ENCODE data around the gene CKM.
A peak's percentile ranks its signal among the peaks of the same experiment; 100 is the strongest.

Gene CKM

DNA sequence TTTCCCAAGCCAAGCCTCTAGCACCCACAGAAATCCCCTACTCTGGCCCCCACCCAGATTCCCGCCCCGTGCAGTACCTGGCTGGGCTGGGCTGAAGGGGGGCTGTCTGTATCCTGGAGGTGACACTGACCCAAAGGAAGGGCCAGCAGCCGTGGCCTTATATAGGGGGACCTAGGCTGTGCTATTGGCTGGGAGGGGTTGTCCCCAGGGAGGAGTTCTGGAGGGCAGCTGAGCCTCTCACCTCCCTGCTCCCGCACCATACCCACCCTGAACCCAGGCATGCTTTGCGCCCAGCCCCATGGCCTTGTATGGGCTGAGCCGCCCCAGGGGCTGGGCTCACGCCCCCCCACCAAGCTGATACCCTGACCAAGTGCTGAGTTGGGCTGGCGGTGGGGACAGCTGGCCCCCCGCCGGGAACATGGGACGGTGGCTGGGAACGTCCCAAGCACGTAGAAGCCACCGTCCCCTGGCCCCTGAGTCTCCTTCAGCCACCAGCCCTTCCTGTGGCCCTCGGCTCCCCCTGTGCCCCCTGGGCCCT, at the start of gene CKM:
Gene CKM, minus strand, starts transcription at position 132 of the 538 bp plus-strand sequence. CDS start 3,162 bp downstream, outside the sequence.
- DNase-seq (ENCODE audit: low spot score) = no peak

DNA sequence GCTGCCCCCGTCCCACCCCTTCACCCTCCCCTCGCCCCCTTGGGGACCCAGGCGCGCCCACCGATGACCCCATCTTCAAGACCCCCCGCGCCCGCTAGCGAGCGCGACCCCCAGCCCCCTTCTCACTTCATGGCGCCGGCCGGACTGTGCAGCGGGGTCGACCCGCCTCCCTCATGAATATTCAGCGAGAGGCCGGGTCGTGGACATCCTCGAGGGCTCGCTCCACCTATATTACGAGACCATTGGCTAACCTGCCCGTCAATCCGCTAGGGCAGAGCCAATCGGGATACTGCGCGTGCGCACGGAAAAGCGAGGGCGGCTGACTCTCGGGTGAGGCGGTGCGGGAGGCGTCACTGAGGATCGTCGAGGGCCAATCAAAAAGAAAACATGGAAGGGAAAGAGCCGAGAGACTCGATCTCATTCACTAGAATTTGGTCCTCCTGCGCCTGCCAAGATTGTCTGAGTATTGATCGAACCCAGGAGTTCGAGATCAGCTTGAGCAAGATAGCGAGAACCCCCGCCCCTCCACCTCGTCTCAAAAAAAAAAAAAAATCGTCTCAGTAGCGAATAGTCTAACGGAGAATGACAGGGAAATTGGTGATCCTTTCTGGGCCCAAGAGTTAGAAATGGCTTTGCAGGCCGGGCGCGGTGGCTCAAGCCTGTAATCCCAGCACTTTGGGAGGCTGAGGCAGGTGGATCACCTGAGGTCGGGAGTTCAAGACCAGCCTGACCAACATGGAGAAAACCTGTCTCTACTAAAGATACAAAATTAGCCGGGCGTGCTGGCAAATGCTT, 47.9 kb upstream of the CKM start, which contains the start of gene ERCC2:
Gene ERCC2, minus strand, starts transcription at position 164 of the 795 bp plus-strand sequence. Its CDS starts 33 bp downstream, at position 131.
- peak; percentile 100 for DNase-seq (ENCODE audit: low spot score)

DNA sequence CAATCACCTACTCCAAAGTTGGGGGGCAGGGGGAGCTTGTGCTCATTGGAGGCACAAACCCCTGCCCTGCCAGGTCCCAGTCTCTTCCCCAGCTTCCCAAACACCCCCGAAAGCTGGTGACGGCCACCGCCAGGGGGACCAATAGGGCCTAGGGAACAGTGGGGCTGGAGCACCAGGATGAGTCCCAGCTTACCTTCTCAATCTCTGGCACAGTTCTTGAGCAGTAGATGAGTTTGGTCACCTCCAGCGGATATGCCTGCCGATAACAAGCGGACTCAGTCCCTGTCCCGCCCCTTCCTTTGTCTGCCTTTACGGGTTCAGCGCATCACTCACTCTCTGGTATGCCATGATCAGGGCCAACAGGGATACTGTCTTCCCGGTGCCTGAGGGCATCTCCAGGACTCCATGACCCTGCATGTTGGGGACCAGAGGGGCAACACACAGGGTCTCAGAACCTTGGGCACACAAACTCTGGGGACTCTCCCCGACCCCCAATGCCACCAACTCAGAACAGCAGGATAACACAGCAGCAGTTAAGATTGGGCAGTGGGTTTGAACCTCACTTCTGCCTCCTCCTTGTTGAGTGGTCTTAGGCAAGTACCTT, 46.2 kb upstream of the CKM start:
- DNase-seq (ENCODE audit: low spot score) = peak; percentile 6

DNA sequence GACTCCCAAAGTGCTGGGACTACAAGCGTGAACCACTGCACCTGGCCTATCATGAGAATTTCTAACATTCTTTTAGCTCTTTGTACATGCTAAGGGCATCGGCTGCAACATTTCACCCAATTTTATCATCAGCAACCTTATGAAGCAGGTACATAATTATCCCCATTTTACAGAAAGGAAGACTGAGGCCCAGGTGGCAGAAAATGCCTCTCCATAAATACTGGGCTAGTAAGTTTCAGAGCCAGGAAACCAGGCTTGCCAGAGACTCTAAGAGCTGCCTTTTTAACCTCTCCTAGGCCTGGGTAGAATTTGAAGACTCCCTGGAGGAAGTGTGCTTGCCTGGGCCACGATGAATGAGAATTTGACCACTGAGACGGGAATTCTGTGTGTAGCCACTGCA, 45.5 kb upstream of the CKM start:
- no peak for DNase-seq (ENCODE audit: low spot score)

DNA sequence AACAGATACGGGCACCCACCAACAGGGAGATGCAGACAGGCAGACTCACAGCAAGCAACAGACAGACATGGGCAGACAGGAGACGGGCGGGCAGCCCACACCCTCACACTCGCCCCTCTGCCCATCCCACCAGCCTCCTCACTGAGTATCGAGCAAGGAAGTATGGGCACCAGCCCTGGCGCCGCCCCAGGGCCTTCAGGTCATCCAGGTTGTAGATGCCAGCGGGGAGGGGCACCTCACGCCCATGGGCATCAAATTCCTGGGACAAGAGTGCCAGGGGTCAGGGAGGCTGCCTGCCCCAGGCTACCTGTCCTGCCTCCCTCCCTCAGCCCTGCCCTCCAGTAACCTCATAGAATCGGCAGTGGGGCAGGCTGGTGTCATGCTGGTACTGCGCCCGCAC, 42.0 kb upstream of the CKM start:
- DNase-seq (ENCODE audit: low spot score) = no peak

DNA sequence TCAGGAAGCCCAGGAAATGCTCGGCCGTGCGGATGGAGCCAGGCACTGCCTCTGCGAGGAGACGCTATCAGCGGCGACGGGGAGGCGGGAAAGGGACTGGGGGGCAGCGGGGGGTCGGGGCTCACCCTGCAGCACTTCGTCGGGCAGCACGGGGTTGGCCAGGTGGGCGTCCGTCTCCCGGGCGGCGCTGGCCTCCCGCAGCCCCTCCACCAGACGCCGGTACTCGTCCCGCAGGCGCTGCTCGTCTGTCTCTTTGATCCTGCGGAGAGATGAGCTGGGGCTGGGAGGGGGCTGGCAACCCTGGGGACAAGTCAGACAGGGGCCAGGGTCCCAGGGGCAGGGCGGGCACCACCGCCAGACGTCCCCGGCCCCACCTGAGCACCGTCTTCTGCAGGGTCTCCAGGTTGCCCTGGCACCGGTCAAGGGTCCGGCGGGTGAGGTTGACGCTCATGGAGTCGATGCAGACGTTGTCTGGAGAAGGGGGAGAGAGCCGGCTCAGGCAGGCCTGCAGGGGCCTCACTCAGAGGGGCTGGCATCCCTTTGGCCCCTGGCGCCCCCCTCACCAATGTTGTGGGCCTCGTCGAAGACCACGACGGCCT, 41.3 kb upstream of the CKM start:
- DNase-seq (ENCODE audit: low spot score) = no peak

DNA sequence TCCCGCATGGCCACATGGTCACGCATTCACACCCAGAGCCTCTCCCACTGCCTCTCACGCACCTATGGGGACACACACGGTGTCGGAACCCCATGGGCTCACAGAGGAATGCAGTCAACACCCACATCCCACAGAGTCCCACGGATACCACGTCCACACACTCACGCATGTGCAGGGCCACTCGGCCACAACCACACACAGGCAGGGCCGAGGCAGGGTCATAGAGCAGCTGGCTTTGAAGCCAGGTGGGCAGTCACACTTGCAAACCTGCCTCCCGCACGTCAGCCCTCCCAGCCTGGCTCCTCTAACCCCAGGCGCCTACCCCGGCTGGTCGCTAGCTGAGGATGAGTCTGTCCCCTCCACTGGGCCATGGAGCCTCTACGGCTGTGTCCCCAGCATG, 39.6 kb upstream of the CKM start:
- no peak for DNase-seq (ENCODE audit: low spot score)

DNA sequence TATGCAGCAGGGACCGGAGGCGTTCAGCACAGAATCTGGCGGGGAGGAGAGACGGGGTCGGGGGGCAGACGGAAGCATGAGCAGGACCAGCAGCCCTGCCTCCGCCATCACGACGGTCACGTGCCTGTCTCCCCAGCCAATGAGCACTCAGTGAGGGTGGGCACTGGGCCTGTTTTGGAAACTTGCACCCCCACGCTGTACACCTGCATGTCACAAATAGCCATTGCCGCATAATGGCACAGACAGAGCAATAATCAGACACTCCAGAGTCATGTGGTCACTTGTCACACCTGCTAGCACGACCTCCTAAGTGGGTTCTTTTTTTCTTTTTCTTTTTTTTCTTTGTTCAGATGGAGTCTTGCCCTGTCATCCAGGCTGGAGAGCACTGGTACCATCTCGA, 38.9 kb upstream of the CKM start:
- no peak for DNase-seq (ENCODE audit: low spot score)

DNA sequence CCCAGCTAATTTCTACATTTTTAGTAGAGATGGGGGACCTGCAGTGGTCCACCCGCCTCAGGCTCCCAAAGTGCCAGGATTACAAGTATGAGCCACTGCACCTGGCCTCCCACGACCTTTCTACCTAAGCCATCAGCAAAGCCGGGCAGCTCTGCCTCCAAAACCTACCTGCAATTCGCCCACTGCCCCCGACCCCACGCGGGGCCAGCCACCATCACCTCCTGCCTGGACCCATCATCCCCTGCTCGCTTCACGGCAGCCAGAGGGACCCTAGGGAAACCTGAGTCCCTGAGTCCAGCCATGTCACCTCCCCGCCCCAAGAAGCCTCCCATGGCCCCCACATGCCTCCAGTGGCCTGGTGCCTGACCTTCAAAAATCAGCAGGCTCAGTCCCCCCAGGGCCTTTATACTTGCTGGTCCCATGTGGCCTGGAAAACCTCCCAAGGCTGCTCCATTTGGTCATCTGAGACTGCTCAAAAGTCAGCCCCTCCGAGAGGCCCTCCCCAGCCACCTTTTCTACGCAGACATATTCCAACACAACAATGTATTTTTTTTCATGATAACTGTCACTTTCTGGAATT, 35.6 kb upstream of the CKM start:
- no peak for DNase-seq (ENCODE audit: low spot score)

DNA sequence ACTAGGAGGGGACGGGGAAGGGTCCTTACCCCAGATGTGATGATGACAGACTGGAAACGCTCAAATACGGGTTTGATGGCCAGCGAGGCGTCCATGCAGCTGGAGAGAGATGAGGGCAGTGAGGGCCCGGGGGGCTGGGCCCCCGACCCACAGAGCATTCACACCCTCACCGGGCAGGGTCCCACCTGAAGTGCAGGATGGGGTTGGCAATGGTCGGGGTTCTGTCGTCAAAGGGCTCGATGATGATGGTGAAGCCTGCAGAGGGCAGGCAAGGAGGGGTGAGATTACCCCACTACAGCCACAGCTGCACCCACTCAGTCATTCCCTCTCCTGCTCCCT, 34.7 kb upstream of the CKM start:
- DNase-seq (ENCODE audit: low spot score) = no peak

DNA sequence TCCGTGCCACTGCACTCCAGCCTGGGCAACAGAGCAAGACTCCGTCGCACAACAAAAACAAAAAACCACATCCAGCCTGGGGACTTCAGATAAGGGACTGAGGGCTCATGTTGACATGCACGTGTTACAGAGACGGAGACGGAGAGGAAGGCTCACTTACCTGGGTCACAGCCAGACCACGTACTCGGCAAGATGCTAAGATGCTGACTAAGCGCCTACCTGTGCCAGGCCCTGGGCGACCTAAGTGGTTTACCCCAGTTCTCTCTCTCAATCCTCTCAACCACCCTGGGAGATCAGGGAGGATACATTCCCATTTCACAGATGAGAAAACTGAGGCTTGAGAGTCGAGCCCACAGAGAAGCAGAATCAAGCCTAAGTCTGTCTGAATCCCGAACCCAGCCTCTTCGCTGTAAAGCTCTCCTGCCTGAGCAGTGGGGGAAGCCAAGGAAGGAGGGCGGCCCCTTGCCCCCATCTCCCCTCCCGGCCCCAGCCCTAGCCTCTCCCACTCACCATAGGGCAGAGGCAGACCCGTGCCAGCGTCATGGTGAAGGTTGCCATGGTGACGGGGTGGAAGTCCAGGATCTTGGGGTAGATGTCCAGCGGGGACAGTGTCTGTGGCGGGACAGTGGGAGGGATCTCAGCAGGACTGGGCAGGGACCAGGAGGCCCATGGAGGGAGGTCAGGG, 34.2 kb upstream of the CKM start:
- DNase-seq (ENCODE audit: low spot score) = no peak

DNA sequence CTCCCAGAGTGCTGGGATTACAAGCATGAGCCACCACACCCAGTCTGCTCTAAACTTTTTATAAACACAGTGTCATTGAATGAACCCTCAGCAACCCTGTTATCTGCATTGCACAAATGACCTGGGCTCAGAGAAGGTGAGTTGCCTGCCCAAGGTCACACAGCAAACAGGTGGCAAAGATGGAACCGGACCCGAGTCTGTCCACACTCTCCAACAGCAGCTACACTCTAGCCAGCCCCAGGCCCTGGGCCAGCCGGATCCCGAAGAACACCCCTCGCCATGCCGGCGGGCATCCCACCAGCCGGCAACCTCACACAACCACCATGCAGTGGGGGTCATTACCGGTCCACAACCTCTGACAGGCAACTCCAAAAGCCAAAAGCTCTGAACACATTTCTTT, 33.2 kb upstream of the CKM start:
- DNase-seq (ENCODE audit: low spot score) = no peak

DNA sequence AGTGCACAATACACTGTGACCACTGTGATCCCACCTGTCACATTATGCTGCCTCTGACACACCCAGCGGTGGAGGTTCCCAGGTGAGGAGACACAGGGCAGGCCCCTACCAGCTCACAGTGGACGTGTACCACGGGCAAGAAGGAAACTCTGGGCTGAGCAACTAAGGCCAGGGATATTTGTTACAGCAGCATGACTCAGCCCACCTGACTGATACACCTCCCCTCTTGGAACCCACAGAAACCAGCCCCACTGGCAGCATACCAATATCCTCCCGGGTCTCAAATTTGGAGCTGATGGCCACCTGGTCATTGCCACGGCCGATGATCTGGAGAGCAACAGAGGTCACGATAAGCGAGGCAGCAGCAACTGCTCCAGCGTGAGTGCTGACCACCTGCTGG, 32.7 kb upstream of the CKM start:
- DNase-seq (ENCODE audit: low spot score) = no peak

DNA sequence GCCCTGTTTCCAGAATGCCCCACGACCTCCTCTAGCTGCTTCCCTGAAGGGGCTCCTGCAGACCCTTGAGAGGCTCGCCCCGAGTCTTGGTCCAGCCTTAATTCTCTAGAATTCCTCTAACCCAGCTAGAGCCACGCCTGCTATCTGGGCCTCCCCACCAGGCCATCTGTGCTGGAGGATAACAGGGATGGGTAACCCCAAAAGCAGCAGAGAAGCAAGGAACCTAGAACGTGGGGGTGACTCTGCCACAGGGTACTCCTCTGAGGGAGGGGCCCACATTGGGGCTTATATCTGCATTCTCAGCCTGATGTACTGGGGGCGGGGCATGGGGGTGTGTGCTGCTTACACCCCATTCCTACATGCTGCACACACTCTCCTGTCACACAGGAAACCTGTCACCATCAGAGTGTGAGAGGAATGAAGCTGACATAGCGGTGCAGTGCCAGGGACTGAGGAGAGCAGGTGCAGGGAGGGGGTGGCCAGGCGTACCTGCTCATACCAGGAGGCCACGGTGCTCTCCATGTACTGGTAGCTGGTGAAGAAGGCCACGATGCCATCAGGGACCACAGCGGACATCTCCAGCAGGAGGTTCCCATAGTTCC, 31.7 kb upstream of the CKM start:
- no peak for DNase-seq (ENCODE audit: low spot score)

DNA sequence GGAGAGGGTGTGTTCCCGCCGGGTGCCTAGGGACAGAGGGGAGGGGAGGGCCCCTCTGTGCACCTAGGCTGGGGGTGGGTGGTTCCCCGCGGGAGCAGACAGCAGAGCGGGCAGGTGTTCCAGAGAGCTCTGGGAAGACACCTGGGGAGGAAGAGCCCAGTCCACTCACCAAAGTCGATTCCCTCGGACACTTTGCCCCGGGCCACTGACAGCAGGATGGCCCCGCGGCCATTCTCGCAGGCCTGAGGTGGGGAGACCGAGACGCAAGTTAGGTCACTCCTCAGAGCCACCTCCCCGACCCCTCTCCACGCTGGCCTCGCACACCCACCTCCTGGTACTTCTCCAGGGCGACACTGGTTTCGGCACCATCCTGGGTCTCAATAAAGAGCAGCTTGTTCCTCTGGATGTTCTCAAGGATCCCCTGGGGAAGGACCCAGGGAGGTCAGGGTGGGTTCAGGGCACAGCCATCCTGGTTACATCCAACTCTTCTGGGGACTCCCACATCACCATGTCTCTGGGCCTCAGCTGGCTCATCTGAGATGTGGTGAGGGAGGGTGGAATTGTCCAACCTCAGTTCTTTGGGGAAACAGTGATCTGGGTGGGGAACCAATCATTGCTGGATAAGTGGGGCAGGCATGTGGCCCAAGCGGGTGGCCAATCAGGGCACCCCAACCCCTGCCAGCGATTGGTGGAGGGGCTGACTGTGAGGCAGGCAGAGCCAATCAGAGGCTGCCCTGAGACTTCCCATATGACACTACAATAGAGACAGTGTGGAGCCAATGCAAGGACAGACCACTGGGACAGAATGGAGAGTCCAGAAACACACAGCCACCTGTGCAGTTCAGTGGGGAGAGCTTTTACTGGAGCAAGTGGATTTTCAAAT, 30.5 kb upstream of the CKM start:
- DNase-seq (ENCODE audit: low spot score) = no peak

DNA sequence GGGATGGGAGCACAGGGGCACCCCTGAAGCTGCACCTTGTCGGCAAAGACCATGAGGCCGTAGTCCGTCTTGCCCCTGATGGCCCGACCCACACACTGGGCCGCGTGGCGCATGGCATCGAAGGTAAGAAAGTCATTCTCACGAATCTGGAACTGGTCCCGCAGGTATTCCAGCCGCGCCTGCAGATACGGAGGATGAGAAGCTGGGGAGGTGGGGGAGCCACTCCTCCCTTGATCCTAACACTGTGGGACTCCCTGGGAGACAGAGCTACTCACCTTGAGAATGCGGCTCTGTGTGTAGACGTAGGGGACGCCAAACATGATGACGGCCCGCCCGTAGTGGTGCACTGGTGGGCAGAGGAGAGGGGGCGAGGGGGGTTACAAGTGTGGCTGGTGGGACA, 29.8 kb upstream of the CKM start:
- no peak for DNase-seq (ENCODE audit: low spot score)

DNA sequence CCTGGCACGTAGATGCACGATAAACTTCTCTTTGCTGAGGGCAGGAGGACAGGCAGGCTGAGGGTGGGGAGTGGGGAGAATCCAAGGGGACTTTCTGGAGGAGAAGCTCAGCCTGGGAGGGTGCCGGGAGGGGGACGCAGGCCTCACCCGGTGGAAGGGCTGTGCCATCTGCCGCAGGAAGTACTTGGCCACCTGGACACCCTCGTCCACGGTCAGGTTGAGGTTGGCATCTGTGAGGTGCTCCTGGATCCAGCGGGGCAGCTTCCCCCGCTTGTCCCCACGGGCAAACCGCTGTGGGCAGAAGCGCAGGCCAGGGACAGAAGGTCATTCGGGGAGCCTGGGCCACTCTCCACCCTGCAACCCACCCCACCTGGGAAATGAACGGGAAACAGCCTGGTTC, 29.4 kb upstream of the CKM start:
- DNase-seq (ENCODE audit: low spot score) = no peak

DNA sequence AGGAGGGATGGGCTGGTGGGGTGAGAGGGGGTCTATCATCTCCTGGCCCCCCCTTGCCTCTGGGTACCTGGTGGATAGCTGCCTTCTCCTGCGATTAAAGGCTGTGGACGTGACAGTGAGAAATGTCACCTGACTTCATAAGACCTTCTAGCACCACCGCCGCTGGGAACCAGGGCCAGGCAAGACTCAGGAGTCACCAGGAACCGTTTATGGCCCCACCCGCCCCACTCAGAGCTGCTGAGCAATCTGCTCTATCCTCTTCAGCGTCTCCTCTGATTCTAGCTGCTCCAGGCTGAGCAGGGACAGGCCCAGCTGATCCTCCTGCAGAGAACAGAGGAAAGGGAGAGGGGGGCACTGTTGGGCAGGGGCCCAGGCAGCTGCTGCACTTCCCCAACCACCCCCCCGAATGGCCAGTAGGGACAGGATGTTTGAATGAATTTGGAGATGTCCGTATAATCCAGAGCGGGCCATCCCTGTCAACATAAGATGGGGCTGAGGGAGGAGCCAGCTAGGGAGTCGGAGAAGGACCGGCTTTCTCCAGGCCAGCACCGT, 28.8 kb upstream of the CKM start:
- no peak for DNase-seq (ENCODE audit: low spot score)

DNA sequence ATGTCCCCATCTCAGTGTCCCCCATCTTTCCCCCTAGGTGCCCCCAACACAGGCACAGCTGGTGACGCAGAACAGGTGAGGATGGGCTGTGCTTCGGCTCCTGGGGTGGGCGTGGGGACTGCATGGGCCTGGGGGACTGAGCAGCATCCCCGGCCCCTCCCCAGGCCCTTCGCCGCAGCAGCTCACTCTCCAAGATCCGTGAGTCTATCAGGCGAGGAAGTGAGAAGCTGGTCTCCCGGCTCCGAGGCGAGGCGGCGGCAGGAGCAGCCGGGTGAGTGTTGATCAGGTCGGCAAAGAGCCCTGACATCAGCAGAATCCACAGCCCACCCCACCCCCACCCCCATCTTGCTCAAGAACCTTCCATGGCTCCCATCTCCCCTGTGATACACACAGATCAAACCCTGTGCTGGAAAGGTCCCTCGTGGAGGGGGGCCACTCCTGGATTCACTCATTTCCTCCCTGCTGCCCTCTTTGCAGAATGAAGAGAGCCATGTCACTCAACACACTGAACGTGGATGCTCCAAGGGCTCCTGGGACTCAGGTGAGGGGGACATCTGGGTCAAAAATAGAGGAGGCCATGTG, 27.9 kb upstream of the CKM start:
- DNase-seq (ENCODE audit: low spot score) = no peak

DNA sequence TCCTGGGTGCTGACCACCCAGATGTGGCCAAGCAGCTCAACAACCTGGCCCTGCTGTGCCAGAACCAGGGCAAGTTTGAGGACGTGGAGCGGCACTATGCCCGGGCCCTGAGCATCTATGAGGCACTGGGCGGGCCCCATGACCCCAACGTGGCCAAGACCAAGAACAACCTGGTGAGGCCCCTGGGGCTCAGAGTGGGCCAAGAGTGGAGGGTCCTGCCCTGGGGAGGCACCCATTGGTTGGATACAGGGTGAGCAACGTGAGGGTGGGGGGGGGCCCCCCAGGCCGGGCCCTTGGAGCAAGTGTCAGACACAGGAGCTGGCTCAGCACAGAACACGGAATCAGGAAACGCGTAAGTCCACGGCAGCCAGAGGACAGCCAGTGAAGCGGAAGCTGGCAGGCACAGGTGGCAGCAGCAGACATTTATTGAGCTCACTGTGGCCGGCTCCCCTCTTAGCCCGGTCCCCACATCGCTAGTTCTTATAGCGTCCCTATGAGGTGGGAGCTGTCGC, 26.8 kb upstream of the CKM start:
- DNase-seq (ENCODE audit: low spot score) = no peak

All from AG20443 (cell line).